ENCODE data around the gene JMJD4. TPM values are rescaled to one million over a fixed set of nuclear protein-coding genes. Genes with fewer than 3 reads are reported as not detected.

Gene JMJD4
- total and polyA plus RNA-seq, 2 experiments from 2014 or later: 11.5 to 17.7 TPM

DNA sequence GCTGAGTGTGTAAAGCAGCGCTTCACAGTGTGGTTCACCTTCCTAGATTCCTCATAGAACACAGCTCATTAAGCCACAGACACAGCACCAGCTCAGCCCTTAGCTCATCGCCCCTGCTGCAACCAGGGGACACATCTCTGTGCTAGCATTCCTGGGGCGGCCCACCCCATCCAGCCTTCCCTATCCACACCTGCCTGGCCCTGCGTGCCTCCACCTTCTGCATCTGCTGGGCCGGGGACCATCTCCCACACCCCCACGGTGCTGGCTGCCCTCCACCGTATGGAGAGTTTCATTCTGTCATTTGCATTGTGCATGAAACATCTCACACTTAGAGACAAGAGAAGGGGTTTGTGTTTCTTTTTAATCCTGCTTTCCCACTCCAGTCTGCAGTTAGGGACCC is 44.6 kb upstream of the JMJD4 start:
- Histone ChIP-seq H3F3A (replicated peaks; ENCODE audit: low read depth) (no peaks in the 10 kb centered on the region), H3K4me1 (ENCODE audit: insufficient read depth) (no peaks in the 10 kb centered on the region), H4K20me1 (replicated peaks; ENCODE audit: insufficient read depth) (no peaks in the 10 kb centered on the region; the same call in 1 of the 2 replicates), H3K27me3 (ENCODE audit: insufficient read depth) (no peaks in the 10 kb centered on the region), H3K79me2 (replicated peaks; ENCODE audit: insufficient read depth) (no peaks in the 10 kb centered on the region), H3K4me2 (no peak overlapping the region), H3K36me3 (ENCODE audit: insufficient read depth) (no peaks in the 10 kb centered on the region), H3K4me3 (no peak overlapping the region), H3K27ac (ENCODE audit: low read depth) (no peak overlapping the region), H3K9me2 (ENCODE audit: insufficient read depth) (no peaks in the 10 kb centered on the region), H2AFZ (no peak overlapping the region)
- TF ChIP-seq ZNF114 (CRISPR knock-in tag; IDR thresholded peaks at IDR 0.05) (no peak), EZH2 (IDR thresholded peaks at IDR 0.05; ENCODE audit: low read depth, unreplicated experiment) (no peak), ZNF331 (CRISPR knock-in tag; IDR thresholded peaks at IDR 0.05; ENCODE audit: low read depth) (no peak), ETS1 (IDR thresholded peaks at IDR 0.05) (no peak), POLR2AphosphoS5 (IDR thresholded peaks at IDR 0.05; ENCODE audit: low read depth) (no peak), STAT1 (IDR thresholded peaks at IDR 0.05; ENCODE audit: unreplicated experiment) (no peak), JUNB (IDR thresholded peaks at IDR 0.05; ENCODE audit: unreplicated experiment) (no peak)
- TF ChIP-seq, protein P1, sequence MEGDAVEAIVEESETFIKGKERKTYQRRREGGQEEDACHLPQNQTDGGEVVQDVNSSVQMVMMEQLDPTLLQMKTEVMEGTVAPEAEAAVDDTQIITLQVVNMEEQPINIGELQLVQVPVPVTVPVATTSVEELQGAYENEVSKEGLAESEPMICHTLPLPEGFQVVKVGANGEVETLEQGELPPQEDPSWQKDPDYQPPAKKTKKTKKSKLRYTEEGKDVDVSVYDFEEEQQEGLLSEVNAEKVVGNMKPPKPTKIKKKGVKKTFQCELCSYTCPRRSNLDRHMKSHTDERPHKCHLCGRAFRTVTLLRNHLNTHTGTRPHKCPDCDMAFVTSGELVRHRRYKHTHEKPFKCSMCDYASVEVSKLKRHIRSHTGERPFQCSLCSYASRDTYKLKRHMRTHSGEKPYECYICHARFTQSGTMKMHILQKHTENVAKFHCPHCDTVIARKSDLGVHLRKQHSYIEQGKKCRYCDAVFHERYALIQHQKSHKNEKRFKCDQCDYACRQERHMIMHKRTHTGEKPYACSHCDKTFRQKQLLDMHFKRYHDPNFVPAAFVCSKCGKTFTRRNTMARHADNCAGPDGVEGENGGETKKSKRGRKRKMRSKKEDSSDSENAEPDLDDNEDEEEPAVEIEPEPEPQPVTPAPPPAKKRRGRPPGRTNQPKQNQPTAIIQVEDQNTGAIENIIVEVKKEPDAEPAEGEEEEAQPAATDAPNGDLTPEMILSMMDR (conservative IDR thresholded peaks at IDR 0.05; ENCODE audit: low read depth in 2 of 2): no peak
- Mint-ChIP-seq H3K36me3 (ENCODE audit: low read depth) (no peaks in the 10 kb centered on the region), H3K4me3 (no peak overlapping the region), H3K9me3 (no peaks in the 10 kb centered on the region), H3K4me1 (no peaks in the 10 kb centered on the region), H3K27me3 (ENCODE audit: insufficient read depth, low read depth, poor library complexity) (peaks cover 9% of the 10 kb centered on the region), H3K27ac (no peak overlapping the region)
- no peak for ATAC-seq
- DNase-seq (ENCODE audit: low spot score): no peak

DNA sequence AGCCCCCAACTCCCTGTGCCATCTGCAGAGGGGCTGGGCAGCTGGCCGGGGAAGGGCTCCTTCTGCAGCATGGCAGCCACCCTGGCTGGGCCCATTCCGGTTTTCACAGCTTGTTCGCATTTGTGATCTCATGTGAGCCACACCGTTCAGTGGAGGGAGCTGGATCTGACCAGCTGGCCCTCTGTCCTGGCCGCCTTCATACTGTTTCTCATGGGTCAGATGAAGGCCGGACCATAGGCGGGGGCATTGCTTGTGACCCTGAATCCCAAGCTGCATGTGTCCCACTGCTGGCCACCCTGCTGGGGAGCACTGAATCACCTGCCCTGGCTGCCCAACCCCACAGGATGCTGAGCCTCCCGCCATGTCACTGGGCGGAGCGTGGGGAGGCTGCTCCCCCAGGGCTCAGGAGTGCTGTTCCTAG is 43.9 kb upstream of the JMJD4 start:
- H2AFZ ChIP-seq: no peak overlapping the region
- no peak overlapping the region for H3K4me3 Mint-ChIP-seq
- no peak overlapping the region for H3K27ac ChIP-seq (ENCODE audit: low read depth)
- no peaks in the 10 kb centered on the region for H3K9me3 Mint-ChIP-seq
- no peaks in the 10 kb centered on the region for H3K36me3 Mint-ChIP-seq (ENCODE audit: low read depth)
- H3F3A ChIP-seq (replicated peaks; ENCODE audit: low read depth): no peaks in the 10 kb centered on the region
- no peak for DNase-seq (ENCODE audit: low spot score)
- H3K4me1 ChIP-seq (ENCODE audit: insufficient read depth): no peaks in the 10 kb centered on the region
- H3K36me3 ChIP-seq (ENCODE audit: insufficient read depth): no peaks in the 10 kb centered on the region
- H3K27me3 Mint-ChIP-seq (ENCODE audit: insufficient read depth, low read depth, poor library complexity): peaks cover 9% of the 10 kb centered on the region
- no peak overlapping the region for H3K27ac Mint-ChIP-seq
- ATAC-seq: no peak
- no peak overlapping the region for H3K4me2 ChIP-seq
- no peaks in the 10 kb centered on the region for H3K9me2 ChIP-seq (ENCODE audit: insufficient read depth)
- no peaks in the 10 kb centered on the region for H3K79me2 ChIP-seq (replicated peaks; ENCODE audit: insufficient read depth)
- TF ChIP-seq ETS1 (IDR thresholded peaks at IDR 0.05) (no peak), REST (IDR thresholded peaks at IDR 0.05; ENCODE audit: unreplicated experiment) (no peak)
- no peaks in the 10 kb centered on the region for H3K27me3 ChIP-seq (ENCODE audit: insufficient read depth)
- no peak overlapping the region for H3K4me3 ChIP-seq
- H4K20me1 ChIP-seq (replicated peaks; ENCODE audit: insufficient read depth): no peaks in the 10 kb centered on the region; the same call in 1 of the 2 replicates
- no peaks in the 10 kb centered on the region for H3K4me1 Mint-ChIP-seq

All from GM23338 (cell line).